NT2/D1 (cell line): ENCODE measurements around the gene PRKD2.

Experiments
- SUZ12 ChIP-seq: IDR thresholded peaks from 2 replicates; pipeline ENCODE4 v1.6.1; 2011; ENCODE audit not compliant: insufficient read length, insufficient read depth; ENCODE audit errors: extremely low read depth
- ZNF274 ChIP-seq: IDR thresholded peaks from 2 replicates; pipeline ENCODE4 v1.6.1; 2011; ENCODE audit warnings: mild to moderate bottlenecking, low read depth, low read length

- TF ChIP-seq SUZ12 (no peak), ZNF274 (no peak)
Observed at GRCh38 chr19:46635920-46636761, 80.8 kb downstream of the PRKD2 start, which contains the start of gene GNG8.
